ENCODE measurements around the gene SC5D. TPM values are rescaled to one million over a fixed set of nuclear protein-coding genes. Genes with fewer than 3 reads are reported as not detected.

The SC5D gene
- total RNA-seq, 1 experiment from 2014 or later = 38.4 TPM

- TF ChIP-seq CTCF (conservative IDR thresholded peaks at IDR 0.05; ENCODE audit: low read depth, low read length) (peak; percentile 47; the same call in 1 of the 2 replicates), EZH2phosphoT487 (IDR thresholded peaks at IDR 0.05; ENCODE audit: borderline replicate concordance, low read length) (no peak), EZH2 (IDR thresholded peaks at IDR 0.05; ENCODE audit: low read length, unreplicated experiment) (no peak)
- Histone ChIP-seq H3K4me3 (ENCODE audit: low read length) (no peak overlapping the region), H3K27ac (ENCODE audit: low read length) (no peak overlapping the region), H3K79me2 (ENCODE audit: low read length) (no peaks in the 10 kb centered on the region), H3K9me2 (replicated peaks; ENCODE audit: low read length) (no peaks in the 10 kb centered on the region), H4K20me1 (ENCODE audit: low read length) (no peaks in the 10 kb centered on the region), H3K9me3 (ENCODE audit: low read length) (no peaks in the 10 kb centered on the region), H3K36me3 (ENCODE audit: low read depth, low read length) (no peaks in the 10 kb centered on the region), H3K4me1 (ENCODE audit: insufficient read depth, low read length) (no peaks in the 10 kb centered on the region), H3K9ac (ENCODE audit: low read length) (no peak overlapping the region), H3K27me3 (ENCODE audit: low read length) (no peaks in the 10 kb centered on the region), H3F3A (ENCODE audit: low read length, unreplicated experiment) (no peaks in the 10 kb centered on the region), H3K4me2 (ENCODE audit: low read length) (no peak overlapping the region), H2AFZ (ENCODE audit: low read length) (no peak overlapping the region)
- ATAC-seq = no peak
- CTCF ChIA-PET = interaction anchor here (0.6 to 1.1 kb wide), 2 partner anchors 66 to 268 kb away, joined by 3 to 4 read pairs; no protein-coding TSS in a partner anchor
- intact Hi-C loops (cut with micrococcal nuclease) = loop anchor here (1.0 to 5.0 kb wide), 2 partner anchors 128 to 1184 kb away; no protein-coding TSS in a partner anchor
- no TSS peak for BruUV-seq (replicated peaks)
- DNase-seq = no peak
- POLR2A ChIA-PET (ENCODE audit: unreplicated experiment) = no interaction called here
These were observed 30.6 kb downstream of the SC5D start for GRCh38 chr11:121323046-121323607.

- Histone ChIP-seq H3K9ac (ENCODE audit: low read length) (no peak overlapping the region), H2AFZ (ENCODE audit: low read length) (no peak overlapping the region), H3K4me1 (ENCODE audit: insufficient read depth, low read length) (no peaks in the 10 kb centered on the region), H4K20me1 (ENCODE audit: low read length) (no peaks in the 10 kb centered on the region), H3K27me3 (ENCODE audit: low read length) (no peaks in the 10 kb centered on the region), H3K9me2 (replicated peaks; ENCODE audit: low read length) (no peaks in the 10 kb centered on the region), H3K9me3 (ENCODE audit: low read length) (no peaks in the 10 kb centered on the region), H3K27ac (ENCODE audit: low read length) (no peak overlapping the region), H3K36me3 (ENCODE audit: low read depth, low read length) (no peaks in the 10 kb centered on the region), H3F3A (ENCODE audit: low read length, unreplicated experiment) (no peaks in the 10 kb centered on the region), H3K79me2 (ENCODE audit: low read length) (no peaks in the 10 kb centered on the region), H3K4me3 (ENCODE audit: low read length) (no peak overlapping the region), H3K4me2 (ENCODE audit: low read length) (no peak overlapping the region)
- CTCF ChIA-PET = no interaction called here
- DNase-seq = no peak
- POLR2A ChIA-PET (ENCODE audit: unreplicated experiment) = no interaction called here
- no peak for TF ChIP-seq CTCF (conservative IDR thresholded peaks at IDR 0.05; ENCODE audit: low read depth, low read length)
- TF ChIP-seq EZH2 (IDR thresholded peaks at IDR 0.05; ENCODE audit: low read length, unreplicated experiment) = no peak
- no peak for TF ChIP-seq EZH2phosphoT487 (IDR thresholded peaks at IDR 0.05; ENCODE audit: borderline replicate concordance, low read length)
- no TSS peak for BruUV-seq (replicated peaks)
- ATAC-seq = no peak
- intact Hi-C loops (cut with micrococcal nuclease) = no loop called here
These were observed 33.7 kb downstream of the SC5D start for GRCh38 chr11:121326230-121326629.

- Histone ChIP-seq H3F3A (ENCODE audit: low read length, unreplicated experiment) (no peaks in the 10 kb centered on the region), H3K79me2 (ENCODE audit: low read length) (no peaks in the 10 kb centered on the region), H3K4me1 (ENCODE audit: insufficient read depth, low read length) (no peaks in the 10 kb centered on the region), H3K27ac (ENCODE audit: low read length) (no peak overlapping the region), H3K36me3 (ENCODE audit: low read depth, low read length) (no peaks in the 10 kb centered on the region), H3K9ac (ENCODE audit: low read length) (no peak overlapping the region), H3K9me3 (ENCODE audit: low read length) (no peaks in the 10 kb centered on the region), H4K20me1 (ENCODE audit: low read length) (no peaks in the 10 kb centered on the region), H3K9me2 (replicated peaks; ENCODE audit: low read length) (no peaks in the 10 kb centered on the region), H2AFZ (ENCODE audit: low read length) (no peak overlapping the region), H3K4me3 (ENCODE audit: low read length) (no peak overlapping the region), H3K27me3 (ENCODE audit: low read length) (no peaks in the 10 kb centered on the region), H3K4me2 (ENCODE audit: low read length) (no peak overlapping the region)
- no TSS peak for BruUV-seq (replicated peaks)
- no peak for DNase-seq
- ChIA-PET POLR2A (ENCODE audit: unreplicated experiment) (no interaction called here), CTCF (no interaction called here)
- ATAC-seq = no peak
- TF ChIP-seq CTCF (conservative IDR thresholded peaks at IDR 0.05; ENCODE audit: low read depth, low read length) (no peak), EZH2 (IDR thresholded peaks at IDR 0.05; ENCODE audit: low read length, unreplicated experiment) (no peak), EZH2phosphoT487 (IDR thresholded peaks at IDR 0.05; ENCODE audit: borderline replicate concordance, low read length) (no peak)
- intact Hi-C loops (cut with micrococcal nuclease) = no loop called here
These were observed 35.0 kb downstream of the SC5D start for GRCh38 chr11:121327553-121327952.

Measured in PC-3 (cell line).